Measurements from ENCODE around the gene COX7A1. TPM values are rescaled to one million over a fixed set of nuclear protein-coding genes. Genes with fewer than 3 reads are reported as not detected.

Gene COX7A1
- total RNA-seq, 1 donor from 2014 or later: 3.9 TPM

DNA sequence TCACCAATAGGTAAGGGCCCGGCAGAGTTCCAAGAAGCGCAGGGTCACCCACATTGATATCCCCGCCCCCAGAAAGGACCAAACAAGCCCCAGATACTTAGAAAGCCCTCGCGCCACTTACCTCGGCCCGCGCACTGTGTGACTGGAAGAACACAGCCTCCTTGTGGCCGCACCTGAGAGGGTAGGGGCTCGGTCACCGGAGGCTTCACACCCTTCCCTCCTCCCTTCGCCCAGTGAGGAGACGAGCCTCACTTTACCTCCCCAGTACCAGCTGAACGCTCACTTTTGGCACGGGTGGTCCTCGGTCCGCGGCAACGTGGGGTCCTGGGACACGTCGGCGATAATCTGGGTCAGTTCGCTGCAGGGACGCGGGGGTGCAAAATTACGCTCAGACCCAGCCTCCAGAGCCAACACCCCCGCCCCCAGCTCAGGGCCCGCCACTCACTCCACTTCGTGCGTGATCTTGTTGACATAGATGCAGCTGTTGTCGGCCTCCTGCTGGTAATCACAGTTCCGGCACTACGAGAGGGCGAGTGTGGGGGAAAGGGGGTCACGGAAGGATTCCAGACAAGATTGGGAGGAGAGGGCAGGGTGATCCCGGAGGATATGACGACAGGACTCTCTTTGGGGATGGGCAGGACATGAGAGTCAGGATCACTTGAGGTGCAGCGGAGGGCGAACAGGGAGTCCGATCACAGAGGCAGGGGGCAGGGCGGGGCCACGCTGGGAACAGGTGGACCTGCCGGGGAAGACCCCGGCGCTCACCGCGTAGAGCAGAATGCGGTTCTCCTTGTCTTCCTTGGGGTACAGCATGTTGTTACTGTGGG is 38.1 kb downstream of the COX7A1 start:
- ATAC-seq (no peak), DNase-seq (ENCODE audit: low spot score) (no peak)

DNA sequence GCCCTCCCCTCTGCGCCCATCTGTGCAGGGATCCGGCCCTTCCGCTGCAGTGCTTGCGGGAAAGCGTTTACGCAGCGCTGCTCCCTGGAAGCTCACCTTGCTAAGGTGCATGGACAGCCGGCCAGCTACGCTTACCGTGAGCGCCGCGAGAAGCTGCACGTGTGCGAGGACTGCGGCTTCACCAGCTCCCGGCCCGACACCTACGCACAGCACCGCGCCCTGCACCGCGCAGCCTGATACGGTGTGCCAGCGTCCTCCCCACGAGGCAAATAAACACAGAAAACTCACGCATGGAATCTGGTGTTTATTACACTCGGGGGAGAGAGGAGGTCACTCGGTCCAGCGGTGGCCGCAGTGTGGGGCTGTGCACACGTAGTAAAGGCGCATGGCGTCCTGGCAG is 38.8 kb downstream of the COX7A1 start:
- DNase-seq (ENCODE audit: low spot score) (no peak), ATAC-seq (no peak)

DNA sequence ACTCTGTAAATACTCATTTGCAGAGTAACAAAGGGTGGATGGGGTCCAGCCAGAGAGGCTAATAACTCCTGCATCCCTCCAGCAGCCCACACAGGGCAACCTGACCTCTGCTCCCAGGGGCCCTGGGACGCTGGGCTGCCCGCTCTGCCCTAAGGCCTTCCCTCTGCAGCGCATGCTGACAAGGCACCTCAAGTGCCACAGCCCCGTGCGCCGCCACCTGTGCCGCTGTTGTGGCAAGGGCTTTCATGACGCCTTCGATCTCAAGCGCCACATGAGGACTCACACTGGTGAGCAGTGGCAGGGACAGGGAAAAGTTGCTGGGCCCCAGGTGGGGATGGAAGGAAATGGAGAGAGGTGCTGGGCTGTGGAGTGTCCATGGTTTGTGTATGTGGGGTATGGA is 39.6 kb downstream of the COX7A1 start:
- ATAC-seq (no peak), DNase-seq (ENCODE audit: low spot score) (no peak)

DNA sequence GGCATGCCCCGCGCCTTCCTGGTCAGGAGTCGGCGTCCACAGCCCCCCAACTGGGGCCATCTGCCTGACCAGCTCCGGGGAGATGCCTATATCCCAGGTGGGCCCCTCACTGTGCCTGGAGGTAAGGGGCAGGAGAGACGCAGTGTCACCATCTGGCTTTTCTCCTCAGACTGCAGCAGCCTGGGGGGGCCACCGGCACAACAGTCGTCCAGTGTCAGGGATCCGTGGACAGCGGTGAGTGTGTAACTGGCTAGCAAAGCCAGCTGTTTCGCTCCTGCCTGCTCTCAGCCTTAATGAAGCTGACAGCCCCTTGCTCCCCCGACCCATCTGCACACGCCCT is 41.1 kb downstream of the COX7A1 start:
- ATAC-seq: no peak
- DNase-seq (ENCODE audit: low spot score): no peak

DNA sequence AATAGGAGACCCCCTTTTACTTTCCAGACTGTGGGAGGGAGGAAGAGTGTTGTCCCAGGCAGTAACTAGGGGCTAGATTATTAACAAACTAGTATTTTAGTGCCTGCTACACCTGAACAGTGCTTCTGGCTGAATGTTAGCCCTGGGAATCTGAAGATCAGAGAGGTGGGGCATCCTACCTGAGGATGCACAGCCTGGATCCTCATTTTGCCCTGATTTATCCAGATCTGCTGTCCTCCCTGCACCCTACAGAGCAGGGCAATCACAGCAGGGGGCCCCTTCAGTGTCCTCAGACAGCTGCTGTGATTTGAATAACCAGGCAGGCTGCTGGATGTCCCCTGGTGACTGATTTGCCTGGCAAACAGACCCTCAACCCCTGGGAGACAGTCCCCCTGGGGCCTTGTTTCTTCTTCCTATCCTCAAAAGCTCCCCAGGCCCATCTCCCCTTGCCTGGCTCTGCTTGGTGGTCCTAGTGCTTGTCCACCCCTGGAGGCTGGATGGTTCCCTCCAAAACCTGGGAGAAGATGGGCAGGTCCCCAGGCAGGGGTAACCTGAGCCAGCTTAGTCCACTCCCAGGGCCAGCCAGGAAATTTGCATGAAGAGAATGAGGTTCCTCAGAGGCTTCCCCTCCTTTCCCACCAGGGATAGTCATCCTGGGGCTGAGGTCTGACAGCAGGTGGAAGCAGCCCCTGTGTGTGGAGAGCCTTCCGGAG is 41.6 kb downstream of the COX7A1 start, which contains the start of gene OVOL3:
Gene OVOL3, plus strand, starts transcription at position 657 of the 713 bp plus-strand sequence. CDS start 60 bp downstream, outside the sequence.
- no peak for ATAC-seq
- no peak for DNase-seq (ENCODE audit: low spot score)

DNA sequence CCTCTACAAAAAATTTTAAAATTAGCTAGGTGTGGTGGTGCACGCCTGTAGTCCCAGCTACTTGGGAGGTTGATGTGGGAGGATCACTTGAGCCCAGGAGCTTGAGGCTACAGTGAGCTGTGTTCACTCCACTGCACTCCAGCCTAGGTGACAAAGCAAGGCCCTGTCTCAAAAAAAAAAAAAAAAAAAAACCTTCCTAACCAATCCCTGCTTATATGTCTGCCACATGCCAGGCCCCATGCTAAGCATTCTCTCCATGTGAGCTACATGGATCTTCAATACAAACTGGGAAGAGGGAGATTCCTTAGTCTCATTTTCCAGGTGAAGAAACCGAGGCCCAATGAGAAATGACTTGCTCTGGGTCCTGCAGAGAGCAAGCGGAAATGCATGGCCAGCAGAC is 43.6 kb downstream of the COX7A1 start:
- no peak for DNase-seq (ENCODE audit: low spot score)
- ATAC-seq: no peak

DNA sequence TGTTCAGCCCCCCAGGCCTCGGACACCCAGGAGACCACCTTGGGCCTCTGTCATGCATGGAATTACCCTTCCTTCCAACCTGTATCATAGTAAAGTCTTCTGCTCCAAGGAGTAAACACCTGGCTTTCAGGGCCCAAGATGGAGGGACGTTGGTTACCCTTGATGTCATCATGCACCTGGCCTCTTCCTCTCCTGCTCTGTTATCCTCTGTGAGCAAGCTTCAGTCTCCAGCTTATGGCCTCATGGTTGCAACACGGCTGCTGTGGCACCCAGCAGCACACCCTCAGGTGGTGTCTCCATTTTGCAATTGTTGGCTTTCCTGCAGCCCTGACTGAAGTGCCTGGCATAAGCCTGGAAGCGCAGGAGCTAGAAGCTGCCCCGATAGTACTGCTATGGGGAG is 45.3 kb downstream of the COX7A1 start:
- ATAC-seq: no peak
- no peak for DNase-seq (ENCODE audit: low spot score)

DNA sequence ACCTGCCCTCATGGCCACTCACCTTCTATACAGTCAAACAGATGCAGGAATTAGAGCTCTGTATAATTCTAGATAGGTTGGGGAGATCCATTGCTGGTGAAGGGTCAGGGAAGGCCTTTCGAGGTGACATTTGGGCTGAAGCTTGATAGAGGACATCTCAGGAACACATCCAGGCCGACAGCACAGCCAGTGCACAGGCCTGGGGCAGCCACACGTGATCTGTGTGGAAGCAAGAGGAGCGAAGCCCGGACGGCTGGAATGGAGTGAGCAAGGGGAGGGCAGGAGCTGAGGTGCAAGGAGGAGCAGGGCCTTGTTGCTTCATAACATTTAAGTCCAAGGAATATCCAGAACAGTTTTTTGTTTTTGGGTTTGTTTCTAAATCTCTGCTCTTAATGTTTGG is 45.8 kb downstream of the COX7A1 start:
- ATAC-seq (no peak), DNase-seq (ENCODE audit: low spot score) (no peak)

DNA sequence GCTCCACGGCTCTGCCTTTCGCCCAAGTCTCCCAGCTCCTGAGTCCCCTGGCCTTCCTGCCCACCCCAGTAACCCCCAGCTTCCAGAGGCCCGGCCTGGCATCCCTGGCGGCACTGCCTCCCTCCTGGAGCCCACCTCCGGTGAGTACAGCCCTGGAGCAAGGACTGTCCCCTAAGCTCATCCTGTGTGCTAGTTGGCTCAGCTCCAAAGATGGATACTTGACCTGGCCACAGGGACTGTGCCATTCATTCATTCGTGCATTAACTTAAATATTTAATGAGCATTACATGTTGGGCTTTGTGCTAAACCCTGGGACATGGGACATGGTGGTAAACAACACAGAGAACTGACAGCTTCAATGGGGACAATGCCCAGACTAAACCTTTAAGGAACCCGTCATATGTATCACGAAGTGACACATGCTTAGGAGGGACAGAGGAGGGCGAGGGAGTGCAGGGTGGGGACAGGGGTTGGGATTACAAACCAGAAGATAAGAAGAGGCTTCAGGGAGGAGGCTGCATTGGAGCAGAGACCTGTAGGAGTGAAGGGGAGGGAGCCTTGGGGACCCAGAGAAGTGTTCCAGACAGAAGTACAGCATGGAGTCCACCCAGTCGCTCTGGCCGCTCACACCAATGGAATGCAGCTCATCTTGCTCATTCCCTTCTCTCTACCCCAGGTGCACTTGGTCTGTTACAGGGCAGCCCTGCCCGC is 48.2 kb downstream of the COX7A1 start:
- ATAC-seq: no peak
- no peak for DNase-seq (ENCODE audit: low spot score)

DNA sequence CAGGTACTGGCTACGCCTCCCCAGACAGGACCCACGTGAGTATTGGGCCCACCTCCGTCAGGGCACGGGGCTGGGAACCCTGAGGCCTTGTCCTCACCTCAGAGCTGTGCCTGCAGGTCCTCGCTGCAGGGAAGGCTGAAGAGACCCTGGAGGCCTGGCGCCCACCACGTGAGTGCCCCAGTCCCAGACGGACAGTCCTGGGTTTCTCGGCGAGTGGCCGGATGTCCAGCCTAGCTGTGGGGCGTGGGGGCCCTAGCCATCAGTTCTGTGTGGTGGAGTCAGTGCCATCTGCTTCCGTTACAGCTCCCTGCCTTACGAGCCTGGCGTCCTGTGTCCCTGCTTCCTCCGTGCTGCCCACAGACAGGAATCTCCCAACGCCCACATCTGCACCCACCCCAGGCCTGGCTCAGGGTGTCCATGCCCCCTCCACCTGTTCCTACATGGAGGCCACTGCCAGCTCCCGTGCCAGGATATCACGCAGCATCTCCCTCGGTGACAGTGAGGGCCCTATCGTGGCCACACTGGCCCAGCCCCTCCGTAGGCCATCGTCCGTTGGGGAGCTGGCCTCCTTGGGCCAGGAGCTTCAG is 49.1 kb downstream of the COX7A1 start:
- no peak for DNase-seq (ENCODE audit: low spot score)
- no peak for ATAC-seq

DNA sequence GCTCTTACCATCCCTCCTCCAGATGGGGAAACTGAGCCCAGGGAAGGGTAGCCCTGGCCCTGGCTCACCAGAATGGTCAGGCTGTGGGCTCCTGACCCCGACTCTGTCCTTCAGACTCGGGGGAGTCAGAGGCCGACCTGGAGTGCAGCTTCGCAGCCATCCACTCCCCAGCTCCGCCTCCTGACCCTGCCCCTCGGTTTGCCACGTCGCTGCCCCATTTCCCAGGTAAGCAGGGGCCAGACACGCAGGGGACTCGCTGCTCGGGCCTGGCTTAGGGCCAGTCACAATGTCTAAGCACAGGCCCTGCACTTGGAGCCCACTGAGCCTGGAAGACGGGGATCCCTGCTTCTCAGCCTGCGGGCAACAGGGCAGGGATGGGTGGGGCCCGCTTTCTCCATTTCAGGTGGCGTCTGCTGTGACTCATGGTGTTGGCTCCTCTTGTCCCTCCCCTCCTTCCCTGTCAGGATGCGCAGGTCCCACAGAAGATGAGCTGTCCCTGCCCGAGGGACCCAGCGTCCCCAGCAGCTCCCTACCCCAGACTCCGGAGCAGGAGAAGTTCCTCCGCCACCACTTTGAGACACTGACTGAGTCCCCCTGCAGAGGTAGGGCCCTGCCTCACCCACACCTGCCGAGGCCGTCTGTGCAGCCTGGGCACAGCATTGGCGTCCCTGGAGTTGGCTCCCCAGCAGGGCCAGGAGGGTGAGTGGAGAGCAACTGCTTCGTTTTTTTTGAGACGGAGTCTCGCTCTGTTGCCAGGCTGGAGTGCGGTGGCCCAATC is 50.5 kb downstream of the COX7A1 start:
- DNase-seq (ENCODE audit: low spot score) (no peak), ATAC-seq (no peak)

Other genes starting within 250 kb of the COX7A1 start
- 1.8 TPM for gene HCST, start 249.9 kb downstream of the COX7A1 start, total RNA-seq
- gene TYROBP, start 244.2 kb downstream of the COX7A1 start, total RNA-seq: 20.2 TPM
- gene LRFN3, start 216.1 kb downstream of the COX7A1 start, total RNA-seq: 8.4 TPM
- 13.9 TPM for gene SDHAF1, start 157.3 kb downstream of the COX7A1 start, total RNA-seq
- 6.5 TPM for gene SYNE4, start 143.6 kb downstream of the COX7A1 start, total RNA-seq
- gene ALKBH6, start 138.2 kb downstream of the COX7A1 start, total RNA-seq: 10.3 TPM
- 1.3 TPM for gene CLIP3, start 119.6 kb downstream of the COX7A1 start, total RNA-seq
- gene THAP8, start 98.2 kb downstream of the COX7A1 start, total RNA-seq: 2.2 TPM
- gene WDR62, start 97.5 kb downstream of the COX7A1 start, total RNA-seq: 0.48 TPM
- not detected for gene OVOL3, start 41.3 kb downstream of the COX7A1 start, total RNA-seq
- 43.9 TPM for gene POLR2I, start 37.6 kb downstream of the COX7A1 start, total RNA-seq
- gene TBCB, start 37.0 kb downstream of the COX7A1 start, total RNA-seq: 33.5 TPM
- gene CAPNS1, start 12.4 kb downstream of the COX7A1 start, total RNA-seq: 168 TPM
- gene ZNF565, start 62.2 kb upstream of the COX7A1 start, total RNA-seq: 2.6 TPM
- 17.2 TPM for gene ZNF146, start 62.7 kb upstream of the COX7A1 start, total RNA-seq
- 2.8 TPM for gene ZFP14, start 226.8 kb upstream of the COX7A1 start, total RNA-seq

Data from left lobe of liver (tissue), 2 donors.